NT2/D1 (cell line): Measurements from ENCODE around the gene TMEM252.

Source experiments
- SUZ12 ChIP-seq: IDR thresholded peaks from 2 replicates; pipeline ENCODE4 v1.6.1; 2011; ENCODE audit not compliant: insufficient read length, insufficient read depth; ENCODE audit errors: extremely low read depth
- ZNF274 ChIP-seq: IDR thresholded peaks from 2 replicates; pipeline ENCODE4 v1.6.1; 2011; ENCODE audit warnings: mild to moderate bottlenecking, low read depth, low read length

- TF ChIP-seq ZNF274 (no peak), SUZ12 (no peak)
These were observed 43.1 kb downstream of the TMEM252 start for GRCh38 chr9:68497629-68498028.
